GM23338 (cell line): ENCODE measurements around the gene SLC25A22. TPM values are rescaled to one million over a fixed set of nuclear protein-coding genes. Genes with fewer than 3 reads are reported as not detected.

ENCODE experiments used
- ATAC-seq: fragments of 200-7000 bp; cut with Tn5 transposase; 3 replicates; pipeline ENCODE4 v1.9.1; 2020
- DNase-seq: peaks from one replicate; pipeline ENCODE4 v3.0.0-alpha.2; 2015; ENCODE audit warnings: low spot score
- H2AFZ ChIP-seq: fragments of 200-600 bp; sonication (generic); 2 replicates; pipeline ENCODE4 v1.8.0; 2016; ENCODE audit warnings: antibody characterized with exemption, mild to moderate bottlenecking, moderate library complexity
- H3F3A ChIP-seq: fragments of 200-600 bp; sonication (generic); replicated peaks from 2 replicates; pipeline ENCODE4 v1.8.0; 2017; ENCODE audit warnings: antibody characterized with exemption, mixed run types, low read depth
- H3K27ac ChIP-seq: fragments of 200-600 bp; sonication (generic); 2 replicates; pipeline ENCODE4 v1.6.1; 2016; ENCODE audit warnings: low read depth
- H3K27me3 ChIP-seq: fragments of 200-600 bp; sonication (generic); 2 replicates; pipeline ENCODE4 v1.8.0; 2016; ENCODE audit warnings: mild to moderate bottlenecking, mixed run types, moderate library complexity; ENCODE audit not compliant: insufficient read depth
- H3K36me3 ChIP-seq: fragments of 200-600 bp; sonication (generic); 2 replicates; pipeline ENCODE4 v1.8.0; 2016; ENCODE audit warnings: mild to moderate bottlenecking; ENCODE audit not compliant: insufficient read depth
- H3K4me1 ChIP-seq: fragments of 200-600 bp; sonication (generic); 2 replicates; pipeline ENCODE4 v1.8.0; 2016; ENCODE audit warnings: mild to moderate bottlenecking, moderate library complexity; ENCODE audit not compliant: insufficient read depth
- H3K4me2 ChIP-seq: fragments of 200-600 bp; sonication (generic); 2 replicates; pipeline ENCODE4 v1.7.1; 2017; ENCODE audit warnings: mixed run types
- H3K4me3 ChIP-seq: fragments of 200-600 bp; sonication (generic); 2 replicates; pipeline ENCODE4 v1.6.1; 2016; ENCODE audit warnings: mixed run types
- H3K79me2 ChIP-seq: fragments of 200-600 bp; sonication (generic); replicated peaks from 2 replicates; pipeline ENCODE4 v1.8.0; 2017; ENCODE audit warnings: mild to moderate bottlenecking; ENCODE audit not compliant: insufficient read depth
- H3K9me2 ChIP-seq: fragments of 200-600 bp; sonication (generic); 2 replicates; pipeline ENCODE4 v1.8.0; 2017; ENCODE audit not compliant: insufficient read depth
- H4K20me1 ChIP-seq: fragments of 200-600 bp; sonication (generic); replicated peaks from 2 replicates; pipeline ENCODE4 v1.8.0; 2017; ENCODE audit warnings: mild to moderate bottlenecking; ENCODE audit not compliant: insufficient read depth
- H3K27ac Mint-ChIP-seq: 2 replicates; pipeline ENCODE4 v1.8.0; 2020; ENCODE audit warnings: inconsistent platforms, mild to moderate bottlenecking, moderate library complexity, mixed read lengths
- H3K27me3 Mint-ChIP-seq: 3 replicates; pipeline ENCODE4 v1.8.0; 2022; ENCODE audit warnings: low read depth, mild to moderate bottlenecking, moderate library complexity, mixed read lengths, inconsistent platforms; ENCODE audit not compliant: insufficient read depth, poor library complexity
- H3K36me3 Mint-ChIP-seq: 3 replicates; pipeline ENCODE4 v1.8.0; 2021; ENCODE audit warnings: low read depth, mild to moderate bottlenecking, inconsistent platforms, moderate library complexity, mixed read lengths
- H3K4me1 Mint-ChIP-seq: 3 replicates; pipeline ENCODE4 v1.8.0; 2020; ENCODE audit warnings: mild to moderate bottlenecking, inconsistent platforms, mixed read lengths
- H3K4me3 Mint-ChIP-seq: 3 replicates; pipeline ENCODE4 v1.8.0; 2021; ENCODE audit warnings: moderate library complexity, mild to moderate bottlenecking, inconsistent platforms, mixed read lengths
- H3K9me3 Mint-ChIP-seq: 3 replicates; pipeline ENCODE4 v1.8.0; 2020; ENCODE audit warnings: moderate library complexity, mild to moderate bottlenecking, inconsistent platforms, mixed read lengths
- EZH2phosphoT487 ChIP-seq: fragments of 200-600 bp; sonication (generic); IDR thresholded peaks from one replicate; pipeline ENCODE4 v1.8.1; 2018; ENCODE audit warnings: antibody characterized with exemption; ENCODE audit not compliant: unreplicated experiment
- JUNB ChIP-seq: IDR thresholded peaks from one replicate; pipeline ENCODE4 v1.6.1; 2016; ENCODE audit warnings: antibody characterized with exemption; ENCODE audit not compliant: unreplicated experiment
- NANOG ChIP-seq: IDR thresholded peaks from 2 replicates; pipeline ENCODE4 v1.6.1; 2016; ENCODE audit warnings: antibody characterized with exemption, borderline replicate concordance
- POLR2AphosphoS5 ChIP-seq: IDR thresholded peaks from 2 replicates; pipeline ENCODE4 v1.6.1; 2016; ENCODE audit warnings: antibody characterized with exemption, low read depth
- ZNF114 ChIP-seq: fragments of 250-450 bp; sonication (Bioruptor Pico); IDR thresholded peaks from 2 replicates; pipeline ENCODE4 v1.5.0; 2020; ENCODE audit warnings: mild to moderate bottlenecking, moderate library complexity
- ZNF462 ChIP-seq: fragments of 250-450 bp; sonication (Bioruptor Pico); IDR thresholded peaks from 2 replicates; pipeline ENCODE4 v1.5.0; 2020; ENCODE audit warnings: mild to moderate bottlenecking, moderate library complexity
- polyA plus RNA-seq: library from polyadenylated mRNA; unstranded; fragments of >200 nt; fragmentation: Nextera tagmentation; extraction: Ambion mirVana; gene quantifications from 2 replicates; pipeline ENCODE4 v1.2.1, GENCODE V29; 2016
- total RNA-seq: library from RNA; depleted of rRNA; stranded (reverse); fragments of >200 nt; shearing (Covaris generic); gene quantifications from 2 replicates; pipeline ENCODE4 v1.2.3, GENCODE V29; 2014
- TF ChIP-seq, protein P1 (sequence below): IDR thresholded peaks from 2 replicates; pipeline ENCODE4 v1.6.1; 2016; ENCODE audit warnings: antibody characterized with exemption
- TF ChIP-seq, protein P2 (sequence below), 2 experiments: fragments of 200-600 bp in 1 of 2; sonication (generic) in 1 of 2; conservative IDR thresholded peaks; 2 replicates each; pipeline versions ENCODE4 v1.5.1 to v1.6.1; 2016 to 2017; ENCODE audit warnings: antibody characterized with exemption in 2 of 2, low read depth in 2 of 2, mild to moderate bottlenecking in 2 of 2, moderate library complexity in 1 of 2

Gene SLC25A22
- total and polyA plus RNA-seq, 2 experiments from 2014 or later = 21.0 to 46.4 TPM

- no peak for TF ChIP-seq ZNF462
- TF ChIP-seq POLR2AphosphoS5 = no peak
These were observed 2.2 kb downstream of the SLC25A22 start (continued) for GRCh38 chr11:795634-796564.

GRCh38 chr11:794766-795633 is 3.1 kb downstream of the SLC25A22 start:
- DNase-seq = no peak
- Mint-ChIP-seq H3K36me3 (peaks cover 6% of the 10 kb centered on the region; the same call in 1 of the 3 replicates), H3K27me3 (peaks cover 10% of the 10 kb centered on the region), H3K4me3 (no peak overlapping the region), H3K4me1 (peaks cover 26% of the 10 kb centered on the region), H3K9me3 (no peaks in the 10 kb centered on the region), H3K27ac (no peak overlapping the region)
- H3F3A ChIP-seq = peaks cover 24% of the 10 kb centered on the region
- no peaks in the 10 kb centered on the region; the same call in 1 of the 2 replicates for H3K79me2 ChIP-seq
- no peak overlapping the region for H3K4me2 ChIP-seq
- H3K9me2 ChIP-seq = no peaks in the 10 kb centered on the region
- H3K27ac ChIP-seq = peak overlapping the region; percentile 50; the same call in 1 of the 2 replicates
- peaks cover 3% of the 10 kb centered on the region; the same call in 1 of the 2 replicates for H4K20me1 ChIP-seq
- peaks cover 17% of the 10 kb centered on the region; the same call in 1 of the 2 replicates for H3K4me1 ChIP-seq
- H2AFZ ChIP-seq = no peak overlapping the region
- no peaks in the 10 kb centered on the region for H3K27me3 ChIP-seq
- H3K36me3 ChIP-seq = no peaks in the 10 kb centered on the region
- H3K4me3 ChIP-seq = no peak overlapping the region
- ATAC-seq = no peak
- TF ChIP-seq ZNF114 (CRISPR knock-in tag) (no peak), NANOG (no peak), EZH2phosphoT487 (no peak), JUNB (no peak)
- TF ChIP-seq, protein P1, sequence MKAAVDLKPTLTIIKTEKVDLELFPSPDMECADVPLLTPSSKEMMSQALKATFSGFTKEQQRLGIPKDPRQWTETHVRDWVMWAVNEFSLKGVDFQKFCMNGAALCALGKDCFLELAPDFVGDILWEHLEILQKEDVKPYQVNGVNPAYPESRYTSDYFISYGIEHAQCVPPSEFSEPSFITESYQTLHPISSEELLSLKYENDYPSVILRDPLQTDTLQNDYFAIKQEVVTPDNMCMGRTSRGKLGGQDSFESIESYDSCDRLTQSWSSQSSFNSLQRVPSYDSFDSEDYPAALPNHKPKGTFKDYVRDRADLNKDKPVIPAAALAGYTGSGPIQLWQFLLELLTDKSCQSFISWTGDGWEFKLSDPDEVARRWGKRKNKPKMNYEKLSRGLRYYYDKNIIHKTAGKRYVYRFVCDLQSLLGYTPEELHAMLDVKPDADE = no peak
- TF ChIP-seq, protein P2, sequence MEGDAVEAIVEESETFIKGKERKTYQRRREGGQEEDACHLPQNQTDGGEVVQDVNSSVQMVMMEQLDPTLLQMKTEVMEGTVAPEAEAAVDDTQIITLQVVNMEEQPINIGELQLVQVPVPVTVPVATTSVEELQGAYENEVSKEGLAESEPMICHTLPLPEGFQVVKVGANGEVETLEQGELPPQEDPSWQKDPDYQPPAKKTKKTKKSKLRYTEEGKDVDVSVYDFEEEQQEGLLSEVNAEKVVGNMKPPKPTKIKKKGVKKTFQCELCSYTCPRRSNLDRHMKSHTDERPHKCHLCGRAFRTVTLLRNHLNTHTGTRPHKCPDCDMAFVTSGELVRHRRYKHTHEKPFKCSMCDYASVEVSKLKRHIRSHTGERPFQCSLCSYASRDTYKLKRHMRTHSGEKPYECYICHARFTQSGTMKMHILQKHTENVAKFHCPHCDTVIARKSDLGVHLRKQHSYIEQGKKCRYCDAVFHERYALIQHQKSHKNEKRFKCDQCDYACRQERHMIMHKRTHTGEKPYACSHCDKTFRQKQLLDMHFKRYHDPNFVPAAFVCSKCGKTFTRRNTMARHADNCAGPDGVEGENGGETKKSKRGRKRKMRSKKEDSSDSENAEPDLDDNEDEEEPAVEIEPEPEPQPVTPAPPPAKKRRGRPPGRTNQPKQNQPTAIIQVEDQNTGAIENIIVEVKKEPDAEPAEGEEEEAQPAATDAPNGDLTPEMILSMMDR (conservative IDR thresholded peaks at IDR 0.05; ENCODE audit: low read depth in 2 of 2) = no peak
